Limb (tissue), 2 donors: ENCODE measurements around the gene COL5A3.
"Not testable (repeated sequence)": the region's sequence is repeated elsewhere in the genome, so short reads cannot be mapped to it uniquely, and the experiment has no call there.

Source experiments
- DNase-seq, 2 donors: peaks; one replicate each; pipeline ENCODE4 v3.0.0-alpha.2; 2016; ENCODE audit errors: extremely low spot score in 2 of 2

COL5A3 gene

GRCh38 chr19:9971166-9971897 lies 39.0 kb downstream of the COL5A3 start:
- no peak for DNase-seq

- DNase-seq = no peak
These were observed 39.8 kb downstream of the COL5A3 start for GRCh38 chr19:9970481-9970880.

DNA sequence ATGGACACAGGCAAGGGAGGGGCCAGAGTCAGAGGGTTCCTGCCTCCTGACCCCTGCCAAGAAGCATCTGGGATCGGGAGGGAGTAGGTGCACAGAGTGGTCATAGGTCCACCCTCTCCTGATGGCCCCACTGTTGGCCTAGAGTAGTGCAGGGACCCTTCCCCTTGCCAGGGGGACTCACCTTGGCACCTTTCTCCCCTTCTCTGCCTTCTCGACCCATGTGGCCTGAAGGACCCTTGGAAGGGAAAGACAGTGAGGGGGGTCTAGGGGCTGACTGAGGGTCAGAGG lies 40.7 kb downstream of the COL5A3 start:
- DNase-seq = no peak

- DNase-seq = no peak
These were observed 41.2 kb downstream of the COL5A3 start for GRCh38 chr19:9968820-9969687.

- DNase-seq = no peak
These were observed 43.0 kb downstream of the COL5A3 start for GRCh38 chr19:9967326-9967725.

GRCh38 chr19:9966448-9966847 lies 43.9 kb downstream of the COL5A3 start:
- no peak for DNase-seq

DNA sequence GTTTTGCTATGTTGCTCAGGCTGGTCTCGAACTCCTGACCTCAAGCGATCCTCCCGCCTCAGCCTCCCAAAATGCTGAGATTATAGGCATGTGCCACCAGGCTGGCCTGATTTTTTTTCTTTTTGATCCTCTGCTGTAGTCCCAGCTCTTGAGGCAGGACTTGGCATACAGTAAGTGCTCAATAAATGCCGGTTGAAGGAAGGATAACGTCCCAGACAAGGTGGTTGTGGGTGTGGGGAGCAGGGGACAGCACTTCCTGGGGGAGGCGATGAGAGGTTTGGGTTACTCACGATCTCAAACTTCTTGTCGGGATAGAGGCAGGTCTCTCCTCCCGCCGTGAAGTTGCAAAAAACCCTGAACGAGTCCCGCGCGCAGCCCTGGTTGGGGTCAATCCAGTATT lies 44.3 kb downstream of the COL5A3 start:
- DNase-seq = no peak

GRCh38 chr19:9962623-9963290 lies 47.5 kb downstream of the COL5A3 start:
- DNase-seq = no peak

GRCh38 chr19:9961103-9961502 lies 49.2 kb downstream of the COL5A3 start:
- no peak for DNase-seq

GRCh38 chr19:9958379-9958821 lies 51.9 kb downstream of the COL5A3 start:
- no peak for DNase-seq

DNA sequence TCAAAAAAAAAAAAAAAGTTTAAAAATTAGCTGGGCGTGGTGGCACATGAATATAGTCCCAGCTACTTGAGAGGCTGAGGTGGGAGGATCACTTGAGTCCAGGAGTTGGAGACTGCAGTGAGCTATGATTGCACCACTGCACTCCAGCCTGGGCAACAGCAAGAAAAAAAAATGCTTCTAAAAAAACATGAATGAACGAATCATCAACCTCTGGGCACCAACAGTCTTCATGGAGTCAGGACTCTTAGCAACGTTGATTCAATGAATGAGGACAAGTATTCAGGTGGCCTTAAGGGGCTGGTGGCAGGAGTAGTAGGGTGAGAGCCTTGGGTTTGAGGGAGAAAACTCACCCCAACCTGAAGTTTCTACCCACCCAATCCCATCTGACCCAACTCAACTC lies 53.3 kb downstream of the COL5A3 start:
- no peak for DNase-seq

DNA sequence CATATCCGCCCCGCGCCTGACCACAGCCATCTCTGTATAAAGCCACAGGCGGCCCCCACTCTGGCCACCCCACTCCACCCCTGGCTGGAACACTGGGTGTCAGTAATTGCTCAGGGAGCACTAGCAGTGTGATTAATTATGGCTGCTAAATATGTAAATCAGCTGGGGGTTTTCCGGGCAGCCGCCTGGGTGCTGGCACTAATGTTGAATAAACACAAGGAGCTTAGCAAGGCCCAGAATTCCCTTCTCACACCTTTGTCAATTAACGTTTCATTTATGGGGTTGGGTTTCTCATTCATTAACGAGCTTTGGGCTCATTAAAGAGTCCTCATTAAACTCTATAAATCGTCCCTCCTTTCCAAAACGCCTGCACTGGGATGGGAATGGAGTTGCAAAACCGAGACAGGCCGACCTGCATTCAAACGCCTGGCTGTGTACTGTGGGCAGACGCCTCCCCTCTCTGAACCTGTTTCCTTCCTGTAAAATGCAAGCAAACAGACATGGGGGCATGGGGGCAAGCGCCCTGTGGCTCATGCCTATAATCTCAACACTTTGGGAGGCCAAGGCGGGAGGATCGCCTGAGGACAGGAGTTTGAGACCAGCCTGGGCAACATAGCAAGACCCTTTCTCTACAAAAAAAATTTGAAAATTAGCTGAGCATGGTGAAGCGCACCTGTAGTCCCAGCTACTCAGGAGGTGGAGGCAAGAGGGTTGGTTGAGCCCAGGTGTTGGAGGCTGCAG lies 56.3 kb downstream of the COL5A3 start:
- DNase-seq = no peak

DNA sequence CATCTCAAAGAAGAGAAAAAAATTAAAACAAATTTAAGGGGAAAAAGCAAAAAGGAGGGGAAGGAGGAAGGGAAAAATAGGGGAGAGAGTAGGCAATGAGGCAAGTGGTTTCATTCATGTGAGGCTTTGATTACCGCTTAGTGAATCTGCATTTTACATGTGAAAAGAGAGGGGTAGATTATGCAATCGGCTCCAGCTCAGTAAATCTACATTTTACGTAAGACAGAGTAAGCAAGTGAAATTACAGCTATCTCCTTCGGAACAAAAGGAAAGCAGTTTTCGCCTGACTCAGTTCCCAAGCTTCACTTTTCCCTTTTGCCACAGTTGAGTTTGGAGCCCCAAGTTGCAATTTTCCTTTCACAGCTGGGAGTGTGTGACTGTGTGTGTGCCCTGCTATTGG lies 58.0 kb downstream of the COL5A3 start:
- DNase-seq = no peak

DNA sequence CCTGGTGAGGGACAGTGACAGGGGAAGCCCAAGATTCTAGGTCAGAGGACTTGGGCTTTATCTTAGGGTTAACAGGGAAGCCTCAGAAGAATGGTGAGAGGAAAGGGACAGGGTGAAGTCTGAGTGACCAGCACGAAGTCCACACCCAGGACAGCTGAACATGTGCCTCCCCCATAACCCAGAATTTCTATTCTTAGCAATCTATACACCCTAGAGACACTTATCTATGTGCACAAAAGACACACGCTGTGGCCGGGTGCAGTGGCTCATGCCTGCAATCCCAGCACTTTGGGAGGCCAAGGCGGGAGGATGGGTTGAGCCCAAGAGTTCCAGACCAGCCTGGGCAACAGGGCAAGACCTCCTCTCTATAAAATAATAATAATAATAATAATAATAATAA lies 62.9 kb downstream of the COL5A3 start:
- no peak for DNase-seq

- not testable (repeated sequence) for DNase-seq
These were observed 63.7 kb downstream of the COL5A3 start for GRCh38 chr19:9946528-9947125.

DNA sequence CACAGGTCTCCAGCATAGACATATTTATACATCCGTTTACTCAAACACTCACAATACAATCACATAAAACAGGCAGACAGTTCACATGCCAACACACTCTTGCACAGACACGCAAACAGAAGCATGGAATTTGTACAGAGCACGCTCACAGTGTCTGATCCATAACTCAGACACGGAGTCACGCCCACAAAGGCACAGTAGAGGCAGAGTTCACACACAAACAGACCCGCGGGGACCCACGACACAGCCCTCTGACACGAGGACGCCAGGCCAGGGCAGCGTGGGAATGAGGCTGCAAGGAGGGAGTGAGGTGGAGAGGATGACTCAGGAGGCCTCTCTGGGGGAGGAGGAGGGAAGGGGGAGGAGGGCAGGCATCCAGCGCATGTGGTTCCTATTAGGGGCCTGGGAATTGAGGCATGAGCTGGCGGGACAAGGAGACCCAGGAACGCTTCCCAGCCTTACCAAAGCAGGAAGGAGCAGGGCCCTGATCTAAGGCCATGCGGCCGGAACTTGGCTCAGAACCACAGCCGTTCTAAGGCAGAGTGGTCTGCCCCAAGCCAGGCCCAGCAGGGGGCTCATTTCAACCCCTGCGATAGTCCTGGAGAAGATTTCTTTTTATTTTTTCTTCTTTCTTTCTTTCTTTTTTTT lies 64.9 kb downstream of the COL5A3 start:
- peak; percentile 88 to 92 for DNase-seq

GRCh38 chr19:9943744-9944143 lies 66.6 kb downstream of the COL5A3 start:
- DNase-seq = no peak

GRCh38 chr19:9941671-9942070 lies 68.6 kb downstream of the COL5A3 start:
- no peak for DNase-seq

DNA sequence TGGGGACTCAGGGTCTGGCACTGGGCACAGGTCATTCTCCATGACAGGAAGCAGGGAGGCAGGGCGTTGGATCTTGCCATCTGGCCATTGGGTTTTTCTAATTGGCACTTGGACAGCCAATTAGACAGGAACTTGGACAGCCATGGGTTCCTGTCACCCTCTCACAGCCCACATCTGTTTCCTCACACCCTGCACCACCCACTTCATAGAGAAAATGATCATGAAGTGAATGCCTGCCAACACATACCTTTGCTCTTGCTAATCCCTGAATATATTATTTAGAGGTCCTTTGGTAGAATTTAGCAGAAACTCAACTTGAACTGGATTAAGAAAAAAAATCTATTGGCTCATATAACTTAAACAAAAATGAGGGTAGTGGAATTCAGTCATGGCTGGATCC lies 69.1 kb downstream of the COL5A3 start:
- no peak for DNase-seq

GRCh38 chr19:9940778-9941177 lies 69.5 kb downstream of the COL5A3 start:
- no peak for DNase-seq
